T-helper 1 cell (primary cell): ENCODE results near the gene GAPT.

Experiments
- DNase-seq, 5 donors: peaks; one replicate each; pipeline ENCODE4 v3.0.0-alpha.2; 2012 to 2020
- total RNA-seq, 4 donors: gene quantifications; one replicate each; lab custom pipeline; 2026; lab: John Stamatoyannopoulos, UW

The GAPT gene
- total RNA-seq = 0 to 0.12 (median 0) reads per million in 4 donors

GRCh38 chr5:58491216-58491892, at the start of gene GAPT:
GAPT (plus strand) TSS chr5:58491435; CDS start chr5:58494537, 3,102 bp downstream.
- no peak for DNase-seq

- no peak for DNase-seq
These were observed 46.4 kb upstream of the GAPT start for GRCh38 chr5:58444805-58445204.

- no peak for DNase-seq
These were observed 45.2 kb upstream of the GAPT start for GRCh38 chr5:58446024-58446423.

GRCh38 chr5:58447226-58447625, 44.0 kb upstream of the GAPT start:
- DNase-seq = no peak

- DNase-seq = no peak
These were observed 41.2 kb upstream of the GAPT start for GRCh38 chr5:58450018-58450417.

GRCh38 chr5:58450811-58451629, 40.2 kb upstream of the GAPT start:
- no peak for DNase-seq

- DNase-seq = no peak
These were observed 39.3 kb upstream of the GAPT start for GRCh38 chr5:58451732-58452565.

- no peak for DNase-seq
These were observed 38.5 kb upstream of the GAPT start for GRCh38 chr5:58452566-58453258.

- no peak for DNase-seq
These were observed 37.9 kb upstream of the GAPT start for GRCh38 chr5:58453306-58453705.

- DNase-seq = no peak
These were observed 37.2 kb upstream of the GAPT start for GRCh38 chr5:58454025-58454424.

GRCh38 chr5:58455066-58455465, 36.2 kb upstream of the GAPT start:
- DNase-seq = no peak

- DNase-seq = no peak
These were observed 35.8 kb upstream of the GAPT start for GRCh38 chr5:58455480-58455879.

- no peak for DNase-seq
These were observed 35.2 kb upstream of the GAPT start for GRCh38 chr5:58456026-58456425.

GRCh38 chr5:58456486-58456885, 34.7 kb upstream of the GAPT start:
- DNase-seq = no peak

GRCh38 chr5:58457050-58457449, 34.2 kb upstream of the GAPT start:
- DNase-seq = no peak

GRCh38 chr5:58458141-58458742, 33.0 kb upstream of the GAPT start:
- DNase-seq = no peak

- no peak for DNase-seq
These were observed 32.5 kb upstream of the GAPT start for GRCh38 chr5:58458743-58459145.

- DNase-seq = peak in 2 of 5 donors; percentile 11 to 16
These were observed 31.9 kb upstream of the GAPT start for GRCh38 chr5:58459146-58460001.

- peak; percentile 82 to 91 (median 87) for DNase-seq
These were observed 31.1 kb upstream of the GAPT start, which contains the start of gene PLK2 for GRCh38 chr5:58460002-58460731. PLK2 (minus strand) TSS chr5:58460086; CDS start chr5:58459959, 127 bp downstream.

- DNase-seq = peak; percentile 68 to 86 (median 84)
These were observed 30.4 kb upstream of the GAPT start for GRCh38 chr5:58460732-58461286.
